K562 (cell line): ENCODE measurements around the gene UBXN1. TPM values are rescaled to one million over a fixed set of nuclear protein-coding genes. Genes with fewer than 3 reads are reported as not detected.
A peak's percentile ranks its signal among the peaks of the same experiment; 100 is the strongest.

Source experiments
- ATAC-seq: fragments of 200-7000 bp; cut with Tn5 transposase; 3 replicates; pipeline ENCODE4 v1.9.1; 2020; ENCODE audit warnings: moderate library complexity
- BruUV-seq: library from RNA; stranded (reverse); fragments of 400-500 nt; replicated peaks from 2 replicates; lab custom pipeline; 2021; lab: Mats Ljungman, UMichigan
- CTCF ChIA-PET: fragments of 300-600 bp; formaldehyde crosslinking; extraction: SDS; loops from one replicate; lab custom pipeline; 2021; ENCODE audit warnings: low intra/inter-chr PET ratio; lab: Yijun Ruan, JAX
- POLR2A ChIA-PET: fragments of 300-600, 350-650 bp; sonication (Branson Sonifier 250); formaldehyde crosslinking; extraction: SDS; loops from one replicate; lab custom pipeline; 2021; ENCODE audit warnings: antibody characterized with exemption, inconsistent platforms; lab: Yijun Ruan, JAX
- DNase-seq, 4 experiments: peaks; one replicate each; pipeline versions ENCODE4 v3.0.0 to v3.0.0-alpha.2; 2011 to 2018; ENCODE audit warnings: low spot score in 3 of 4, mixed read lengths in 3 of 4; ENCODE audit errors: extremely low read depth in 1 of 4
- FAIRE-seq: peaks from 2 replicates; lab custom pipeline; 2011; peaks lifted over from hg19 to GRCh38; lab: Jason Lieb, UNC
- H2AFZ ChIP-seq: 2 replicates; pipeline ENCODE4 v1.6.0; 2011; ENCODE audit warnings: low read depth, low read length, control low read depth, inconsistent platforms
- H3K27ac ChIP-seq: fragments of 200-600 bp; 3 replicates; pipeline ENCODE4 v1.8.0; 2011; ENCODE audit warnings: low read depth, mild to moderate bottlenecking, control low read depth, inconsistent platforms, low read length, moderate library complexity, mixed read lengths; ENCODE audit errors: extremely low read depth
- H3K27me3 ChIP-seq, 2 experiments: fragments of 300-600 bp in 1 of 2; 2 replicates in 1 of 2; 3 replicates in 1 of 2; pipeline versions ENCODE4 v1.6.0 to v1.8.0; 2011; ENCODE audit warnings: inconsistent platforms in 2 of 2, low read length in 2 of 2, mild to moderate bottlenecking in 1 of 2, mixed read lengths in 1 of 2, moderate library complexity in 1 of 2; ENCODE audit not compliant: control insufficient read depth in 2 of 2, insufficient read depth in 2 of 2
- H3K36me3 ChIP-seq: fragments of 300-600 bp; 3 replicates; pipeline ENCODE4 v1.8.0; 2011; ENCODE audit warnings: mild to moderate bottlenecking, low read length, inconsistent platforms; ENCODE audit not compliant: control insufficient read depth, insufficient read depth
- H3K4me1 ChIP-seq, 2 experiments: fragments of 200-600 bp in 1 of 2; replicated peaks in 1 of 2; 2 replicates in 1 of 2; 3 replicates in 1 of 2; pipeline versions ENCODE4 v1.5.1 to v1.8.0; 2011; ENCODE audit warnings: inconsistent platforms in 2 of 2, low read length in 2 of 2, mild to moderate bottlenecking in 1 of 2, mixed read lengths in 1 of 2, moderate library complexity in 1 of 2; ENCODE audit not compliant: control insufficient read depth in 2 of 2, insufficient read depth in 2 of 2
- H3K4me2 ChIP-seq: 2 replicates; pipeline ENCODE4 v1.6.1; 2011; ENCODE audit warnings: low read length, control low read depth, inconsistent platforms, mixed read lengths; ENCODE audit not compliant: insufficient read depth
- H3K4me3 ChIP-seq: fragments of 200-600 bp; sonication (generic), shearing (Covaris generic); 2 replicates; pipeline ENCODE4 v1.5.1; 2016; ENCODE audit warnings: control low read depth, inconsistent platforms
- H3K79me2 ChIP-seq: fragments of 200-600 bp; 3 replicates; pipeline ENCODE4 v1.8.0; 2011; ENCODE audit warnings: low read length, inconsistent platforms; ENCODE audit not compliant: control insufficient read depth, insufficient read depth
- H3K9ac ChIP-seq, 2 experiments: 2 replicates each; pipeline versions ENCODE4 v1.6.0 to v1.6.1; 2011; ENCODE audit warnings: low read depth in 2 of 2, low read length in 2 of 2, control low read depth in 1 of 2, inconsistent platforms in 1 of 2, mild to moderate bottlenecking in 1 of 2, mixed read lengths in 1 of 2; ENCODE audit not compliant: insufficient read depth in 1 of 2
- H3K9me1 ChIP-seq: one replicate; pipeline ENCODE4 v1.6.0; 2011; ENCODE audit warnings: inconsistent platforms, mild to moderate bottlenecking, low read length, moderate library complexity; ENCODE audit not compliant: control insufficient read depth, insufficient read depth
- H3K9me3 ChIP-seq: replicated peaks from 2 replicates; pipeline ENCODE4 v1.5.1; 2011; ENCODE audit warnings: low read depth, low read length, inconsistent platforms; ENCODE audit not compliant: control insufficient read depth, insufficient read depth
- H4K20me1 ChIP-seq: replicated peaks from 2 replicates; pipeline ENCODE4 v1.6.1; 2011; ENCODE audit warnings: low read length, inconsistent platforms, mixed read lengths; ENCODE audit not compliant: control insufficient read depth, insufficient read depth
- ATF1 ChIP-seq, 2 experiments: fragments of 450-650 bp in 1 of 2; IDR thresholded peaks; 2 replicates each; pipeline ENCODE4 v1.6.1; 2016; ENCODE audit warnings: missing compliant biosample characterization in 1 of 2, missing genetic modification characterization in 1 of 2
- CHD2 ChIP-seq: IDR thresholded peaks from 2 replicates; pipeline ENCODE4 v1.6.1; 2011; ENCODE audit warnings: low read depth, low read length
- CREM ChIP-seq: IDR thresholded peaks from 2 replicates; pipeline ENCODE4 v1.6.1; 2014; ENCODE audit warnings: antibody characterized with exemption, low read depth
- E2F8 ChIP-seq: fragments of 450-650 bp; IDR thresholded peaks from 2 replicates; pipeline ENCODE4 v1.7.1; 2018; ENCODE audit warnings: mild to moderate bottlenecking, low read depth; ENCODE audit not compliant: partially characterized antibody
- EP300 ChIP-seq: IDR thresholded peaks from 2 replicates; pipeline ENCODE4 v1.6.1; 2012; ENCODE audit warnings: low read length, improper control_type of control experiment
- EP400 ChIP-seq: fragments of 450-650 bp; IDR thresholded peaks from 2 replicates; pipeline ENCODE4 v1.6.1; 2017; ENCODE audit warnings: antibody characterized with exemption, mild to moderate bottlenecking, moderate library complexity
- SMC3 ChIP-seq: conservative IDR thresholded peaks from 2 replicates; pipeline ENCODE4 v1.6.1; 2011; ENCODE audit warnings: low read depth, low read length, improper control_type of control experiment; ENCODE audit not compliant: insufficient read depth
- SPI1 ChIP-seq: IDR thresholded peaks from 2 replicates; pipeline ENCODE4 v1.6.1; 2011; ENCODE audit warnings: low read depth, low read length, control low read depth, borderline replicate concordance
- ZNF175 ChIP-seq: fragments of 200-800 bp; sonication (Bioruptor generic); IDR thresholded peaks from 2 replicates; pipeline ENCODE4 v1.6.1; 2016; ENCODE audit warnings: low read depth, mild to moderate bottlenecking, missing genetic modification characterization, missing compliant biosample characterization
- ZNF232 ChIP-seq: sonication (generic); formaldehyde crosslinking; IDR thresholded peaks from 2 replicates; pipeline ENCODE4 v1.8.0; 2022; ENCODE audit warnings: mild to moderate bottlenecking, missing genetic modification reagents
- ZNF764 ChIP-seq: fragments of 250-450 bp; sonication (Bioruptor Pico); IDR thresholded peaks from 2 replicates; pipeline ENCODE4 v1.4.0; 2020; ENCODE audit warnings: low read depth, mild to moderate bottlenecking, moderate library complexity
- WGBS: fragments of 100-300 bp; shearing (Covaris generic); methylation state at CpG from one replicate; pipeline ENCODE4 v1.1.6; 2016; ENCODE audit warnings: low coverage, mixed read lengths; ENCODE audit not compliant: insufficient coverage; ENCODE audit errors: missing lambda C conversion rate; 5-methylcytosine and 5-hydroxymethylcytosine counted together
- in situ Hi-C: fragments of 300-500 bp; cut with MboI; formaldehyde crosslinking; loops from 4 replicates; pipeline ENCODE4 v1.15.0; 2018; ENCODE audit warnings: inconsistent platforms, mixed read lengths
- intact Hi-C: fragments of 100-400 bp; cut with micrococcal nuclease; formaldehyde crosslinking; loops from 2 replicates; pipeline ENCODE4 v1.14.2; 2022
- polyA plus RNA-seq, 8 experiments: library from polyadenylated mRNA; depleted of rRNA in 4 of 8; stranded (reverse) in 5 of 8; unstranded in 3 of 8; fragments of >200 nt; fragmentation: Nextera tagmentation in 2 of 8; fragmentation: Illumina TruSeq in 1 of 8; extraction: Ambion mirVana in 2 of 8; extraction: Trizol in 1 of 8; gene quantifications; 2 replicates each; pipeline versions ENCODE4 v1.2.1 to v1.2.3, GENCODE V29; 2011 to 2014; ENCODE audit warnings: inconsistent platforms in 1 of 8, missing spikeins in 1 of 8
- total RNA-seq, 7 experiments: library from RNA; depleted of rRNA in 6 of 7; stranded (reverse); fragments of >200 nt in 6 of 7; fragmentation: Illumina TruSeq in 2 of 7; extraction: Trizol in 2 of 7; gene quantifications; 2 replicates each; pipeline versions ENCODE4 v1.2.1 to v1.2.3, GENCODE V29; 2011 to 2021; ENCODE audit warnings: low replicate concordance in 1 of 7
- TF ChIP-seq, protein P1 (sequence below): fragments of 250-450 bp; sonication (Bioruptor Pico); IDR thresholded peaks from 2 replicates; pipeline ENCODE4 v1.8.0; 2021; ENCODE audit warnings: moderate library complexity, mild to moderate bottlenecking, inconsistent platforms
- TF ChIP-seq, protein P2 (sequence below): fragments of 200-800 bp; sonication (Bioruptor generic); IDR thresholded peaks from 2 replicates; pipeline ENCODE4 v1.6.1; 2016; ENCODE audit warnings: missing genetic modification characterization, missing compliant biosample characterization

UBXN1 gene
- total and polyA plus RNA-seq, 9 of the 15 experiments (the other 6 are each of a cell fraction or from before 2014, with no cell fraction given) = 4.8 to 263 (median 99.7) TPM

DNA sequence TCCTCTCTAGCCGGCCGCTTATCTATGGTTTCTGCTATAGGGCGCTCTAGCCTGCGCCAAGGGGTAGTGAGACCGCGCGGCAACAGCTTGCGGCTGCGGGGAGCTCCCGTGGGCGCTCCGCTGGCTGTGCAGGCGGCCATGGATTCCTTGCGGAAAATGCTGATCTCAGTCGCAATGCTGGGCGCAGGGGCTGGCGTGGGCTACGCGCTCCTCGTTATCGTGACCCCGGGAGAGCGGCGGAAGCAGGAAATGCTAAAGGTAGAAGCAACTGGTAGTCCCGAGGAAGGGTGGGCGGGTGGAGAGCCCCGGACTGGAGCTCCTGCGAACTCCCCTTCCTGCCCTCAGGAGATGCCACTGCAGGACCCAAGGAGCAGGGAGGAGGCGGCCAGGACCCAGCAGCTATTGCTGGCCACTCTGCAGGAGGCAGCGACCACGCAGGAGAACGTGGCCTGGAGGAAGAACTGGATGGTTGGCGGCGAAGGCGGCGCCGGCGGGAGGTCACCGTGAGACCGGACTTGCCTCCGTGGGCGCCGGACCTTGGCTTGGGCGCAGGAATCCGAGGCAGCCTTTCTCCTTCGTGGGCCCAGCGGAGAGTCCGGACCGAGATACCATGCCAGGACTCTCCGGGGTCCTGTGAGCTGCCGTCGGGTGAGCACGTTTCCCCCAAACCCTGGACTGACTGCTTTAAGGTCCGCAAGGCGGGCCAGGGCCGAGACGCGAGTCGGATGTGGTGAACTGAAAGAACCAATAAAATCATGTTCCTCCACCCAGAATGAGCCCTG is 7.1 kb downstream of the UBXN1 start, which contains the start of the genes LBHD1 and UQCC3:
LBHD1 (minus strand) TSS at position 660 of the 782 bp plus-strand sequence. CDS start 2,236 bp downstream, outside the sequence.
UQCC3 (plus strand) TSS at position 66 of the 782 bp plus-strand sequence; CDS start at position 139, 73 bp downstream.
- Histone ChIP-seq H3K9me1 (no peaks in the 10 kb centered on the region), H2AFZ (peak within 1 kb of the TSS; percentile 77), H3K9me3 (no peaks in the 10 kb centered on the region), H3K4me3 (peak within 1 kb of the TSS; percentile 91), H3K36me3 (peaks cover 59% of the 10 kb centered on the region), H3K4me1 (peaks cover 34 to 57% of the 10 kb centered on the region in 2 experiments; a peak in 4 of 5 replicates), H3K27me3 (no peaks in the 10 kb centered on the region), H3K4me2 (peak within 1 kb of the TSS; percentile 86), H3K79me2 (peaks cover 83% of the 10 kb centered on the region), H4K20me1 (peaks cover 4% of the 10 kb centered on the region; the same call in 1 of the 2 replicates), H3K27ac (peak within 1 kb of the TSS; percentile 94), H3K9ac (peak within 1 kb of the TSS; percentile 94 to 100)
- DNase-seq (peak; percentile 66 to 96 (median 74)), ATAC-seq (peak; percentile 72), FAIRE-seq (no peak)
- ChIA-PET POLR2A (interaction anchor here (0.5 to 8.8 kb wide), 31 partner anchors 8 to 1513 kb away, joined by 3 to 83 read pairs (median 4); partner anchors contain the start of genes B3GAT3, EEF1G, GANAB and HNRNPUL2), CTCF (no interaction called here)
- WGBS = under 1% methylated on average over 59 of the region's 59 CpGs
- BruUV-seq = TSS peak; percentile 61
- in situ Hi-C loops (no loop called here), intact Hi-C loops (loop anchor here (5.0 kb wide), 1 partner anchor 69 kb away; the partner anchor contains the start of gene MTA2)
- TF ChIP-seq, protein P1, sequence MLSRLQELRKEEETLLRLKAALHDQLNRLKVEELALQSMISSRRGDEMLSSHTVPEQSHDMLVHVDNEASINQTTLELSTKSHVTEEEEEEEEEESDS (CRISPR knock-in tag) = no peak
- TF ChIP-seq E2F8 (peak; percentile 72), EP400 (peak; percentile 90), ZNF232 (CRISPR knock-in tag) (no peak), CREM (peak; percentile 74), ZNF175 (no peak), SMC3 (no peak), SPI1 (no peak), EP300 (peak; percentile 53; the same call in 1 of the 2 replicates), ZNF764 (CRISPR knock-in tag) (no peak), ATF1 (CRISPR knock-in tag; IDR thresholded peaks at IDR 0.05) (no peak), ATF1 (tag; IDR thresholded peaks at IDR 0.05) (peak; percentile 63), CHD2 (no peak)
- TF ChIP-seq, protein P2, sequence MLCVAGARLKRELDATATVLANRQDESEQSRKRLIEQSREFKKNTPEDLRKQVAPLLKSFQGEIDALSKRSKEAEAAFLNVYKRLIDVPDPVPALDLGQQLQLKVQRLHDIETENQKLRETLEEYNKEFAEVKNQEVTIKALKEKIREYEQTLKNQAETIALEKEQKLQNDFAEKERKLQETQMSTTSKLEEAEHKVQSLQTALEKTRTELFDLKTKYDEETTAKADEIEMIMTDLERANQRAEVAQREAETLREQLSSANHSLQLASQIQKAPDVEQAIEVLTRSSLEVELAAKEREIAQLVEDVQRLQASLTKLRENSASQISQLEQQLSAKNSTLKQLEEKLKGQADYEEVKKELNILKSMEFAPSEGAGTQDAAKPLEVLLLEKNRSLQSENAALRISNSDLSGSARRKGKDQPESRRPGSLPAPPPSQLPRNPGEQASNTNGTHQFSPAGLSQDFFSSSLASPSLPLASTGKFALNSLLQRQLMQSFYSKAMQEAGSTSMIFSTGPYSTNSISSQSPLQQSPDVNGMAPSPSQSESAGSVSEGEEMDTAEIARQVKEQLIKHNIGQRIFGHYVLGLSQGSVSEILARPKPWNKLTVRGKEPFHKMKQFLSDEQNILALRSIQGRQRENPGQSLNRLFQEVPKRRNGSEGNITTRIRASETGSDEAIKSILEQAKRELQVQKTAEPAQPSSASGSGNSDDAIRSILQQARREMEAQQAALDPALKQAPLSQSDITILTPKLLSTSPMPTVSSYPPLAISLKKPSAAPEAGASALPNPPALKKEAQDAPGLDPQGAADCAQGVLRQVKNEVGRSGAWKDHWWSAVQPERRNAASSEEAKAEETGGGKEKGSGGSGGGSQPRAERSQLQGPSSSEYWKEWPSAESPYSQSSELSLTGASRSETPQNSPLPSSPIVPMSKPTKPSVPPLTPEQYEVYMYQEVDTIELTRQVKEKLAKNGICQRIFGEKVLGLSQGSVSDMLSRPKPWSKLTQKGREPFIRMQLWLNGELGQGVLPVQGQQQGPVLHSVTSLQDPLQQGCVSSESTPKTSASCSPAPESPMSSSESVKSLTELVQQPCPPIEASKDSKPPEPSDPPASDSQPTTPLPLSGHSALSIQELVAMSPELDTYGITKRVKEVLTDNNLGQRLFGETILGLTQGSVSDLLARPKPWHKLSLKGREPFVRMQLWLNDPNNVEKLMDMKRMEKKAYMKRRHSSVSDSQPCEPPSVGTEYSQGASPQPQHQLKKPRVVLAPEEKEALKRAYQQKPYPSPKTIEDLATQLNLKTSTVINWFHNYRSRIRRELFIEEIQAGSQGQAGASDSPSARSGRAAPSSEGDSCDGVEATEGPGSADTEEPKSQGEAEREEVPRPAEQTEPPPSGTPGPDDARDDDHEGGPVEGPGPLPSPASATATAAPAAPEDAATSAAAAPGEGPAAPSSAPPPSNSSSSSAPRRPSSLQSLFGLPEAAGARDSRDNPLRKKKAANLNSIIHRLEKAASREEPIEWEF (CRISPR knock-in tag) = no peak
